ENCODE data around the gene PCED1A.

DNA sequence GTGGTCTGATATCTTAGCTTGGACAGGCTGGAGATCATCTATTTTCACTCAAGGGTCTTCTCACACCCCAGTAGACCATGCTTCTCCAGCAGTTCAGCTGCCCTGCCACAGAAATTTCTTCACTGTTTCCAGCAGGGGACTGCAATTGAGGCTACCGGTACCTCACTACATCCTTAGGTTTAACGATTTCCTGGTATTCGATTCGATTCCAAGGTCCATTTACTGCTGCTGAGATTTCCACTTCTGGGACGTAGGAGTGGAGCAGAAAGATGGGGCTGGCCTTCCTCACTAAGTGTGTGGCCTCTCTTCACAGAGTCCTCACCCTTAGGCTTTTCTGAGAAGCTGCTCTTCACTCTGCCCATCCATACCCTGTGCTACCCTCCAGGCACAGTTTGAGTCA is 6.2 kb upstream of the PCED1A start:
- TF ChIP-seq, protein P1, sequence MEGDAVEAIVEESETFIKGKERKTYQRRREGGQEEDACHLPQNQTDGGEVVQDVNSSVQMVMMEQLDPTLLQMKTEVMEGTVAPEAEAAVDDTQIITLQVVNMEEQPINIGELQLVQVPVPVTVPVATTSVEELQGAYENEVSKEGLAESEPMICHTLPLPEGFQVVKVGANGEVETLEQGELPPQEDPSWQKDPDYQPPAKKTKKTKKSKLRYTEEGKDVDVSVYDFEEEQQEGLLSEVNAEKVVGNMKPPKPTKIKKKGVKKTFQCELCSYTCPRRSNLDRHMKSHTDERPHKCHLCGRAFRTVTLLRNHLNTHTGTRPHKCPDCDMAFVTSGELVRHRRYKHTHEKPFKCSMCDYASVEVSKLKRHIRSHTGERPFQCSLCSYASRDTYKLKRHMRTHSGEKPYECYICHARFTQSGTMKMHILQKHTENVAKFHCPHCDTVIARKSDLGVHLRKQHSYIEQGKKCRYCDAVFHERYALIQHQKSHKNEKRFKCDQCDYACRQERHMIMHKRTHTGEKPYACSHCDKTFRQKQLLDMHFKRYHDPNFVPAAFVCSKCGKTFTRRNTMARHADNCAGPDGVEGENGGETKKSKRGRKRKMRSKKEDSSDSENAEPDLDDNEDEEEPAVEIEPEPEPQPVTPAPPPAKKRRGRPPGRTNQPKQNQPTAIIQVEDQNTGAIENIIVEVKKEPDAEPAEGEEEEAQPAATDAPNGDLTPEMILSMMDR (IDR thresholded peaks at IDR 0.05; ENCODE audit: low read length): no peak
- no peak for TF ChIP-seq EZH2 (IDR thresholded peaks at IDR 0.05; ENCODE audit: borderline replicate concordance, low read length)

All from OCI-LY1 (cell line).